ENCODE measurements around the gene ADH1B. TPM values are rescaled to one million over a fixed set of nuclear protein-coding genes. Genes with fewer than 3 reads are reported as not detected.

Gene ADH1B
- total RNA-seq, 1 donor from 2014 or later: 175 TPM

Other genes with a start within 250 kb of the ADH1B start
- gene ADH5, start 232.6 kb downstream of the ADH1B start, total RNA-seq: 93.0 TPM
- not detected for gene ADH4, start 177.1 kb downstream of the ADH1B start, total RNA-seq
- gene ADH6, start 102.2 kb downstream of the ADH1B start, total RNA-seq: 2.1 TPM
- not detected for gene ADH1A, start 30.4 kb downstream of the ADH1B start, total RNA-seq
- 2.3 TPM for gene ADH1C, start 31.3 kb upstream of the ADH1B start, total RNA-seq
- 1.3 TPM for gene ADH7, start 113.9 kb upstream of the ADH1B start, total RNA-seq
- gene C4orf17, start 189.6 kb upstream of the ADH1B start, total RNA-seq: not detected
- gene TRMT10A, start 242.6 kb upstream of the ADH1B start, total RNA-seq: 6.9 TPM